ENCODE data around the gene SELENON. TPM values are rescaled to one million over a fixed set of nuclear protein-coding genes. Genes with fewer than 3 reads are reported as not detected.

The SELENON gene
- 98.9 TPM for polyA plus RNA-seq (2013, experiment 1 of 2; ENCODE audit: insufficient read length)
- 85.3 TPM for polyA plus RNA-seq (2013, experiment 2 of 2; ENCODE audit: insufficient read length)

GRCh38 chr1:25799935-25800702 lies at the start of gene SELENON:
Gene SELENON (plus strand): TSS chr1:25800193. CDS start chr1:25800231, 38 bp downstream.
- DNase-seq, result peak; percentile 65

GRCh38 chr1:25750923-25751605 lies 48.9 kb upstream of the SELENON start:
- no peak for DNase-seq

- no peak for DNase-seq
These were observed 45.4 kb upstream of the SELENON start for GRCh38 chr1:25754470-25755181.

- DNase-seq, result no peak
These were observed 44.4 kb upstream of the SELENON start for GRCh38 chr1:25755475-25756125.

- DNase-seq, result no peak
These were observed 43.8 kb upstream of the SELENON start for GRCh38 chr1:25756215-25756614.

GRCh38 chr1:25757151-25757845 lies 42.7 kb upstream of the SELENON start:
- DNase-seq, result no peak

GRCh38 chr1:25757846-25758185 lies 42.2 kb upstream of the SELENON start:
- no peak for DNase-seq

GRCh38 chr1:25758466-25759070 lies 41.4 kb upstream of the SELENON start:
- DNase-seq, result no peak

GRCh38 chr1:25760122-25760719 lies 39.8 kb upstream of the SELENON start:
- DNase-seq, result no peak

GRCh38 chr1:25760871-25761270 lies 39.1 kb upstream of the SELENON start:
- DNase-seq, result no peak

GRCh38 chr1:25763493-25763892 lies 36.5 kb upstream of the SELENON start:
- DNase-seq, result no peak

GRCh38 chr1:25765136-25765922 lies 34.7 kb upstream of the SELENON start:
- DNase-seq, result no peak

GRCh38 chr1:25765923-25766589 lies 33.9 kb upstream of the SELENON start:
- no peak for DNase-seq

GRCh38 chr1:25766721-25767436 lies 33.1 kb upstream of the SELENON start:
- no peak for DNase-seq

- no peak for DNase-seq
These were observed 32.6 kb upstream of the SELENON start for GRCh38 chr1:25767437-25767770.

GRCh38 chr1:25768999-25769398 lies 31.0 kb upstream of the SELENON start:
- no peak for DNase-seq

- DNase-seq, result no peak
These were observed 30.2 kb upstream of the SELENON start for GRCh38 chr1:25769625-25770383.

- no peak for DNase-seq
These were observed 29.3 kb upstream of the SELENON start for GRCh38 chr1:25770541-25771220.

Measured in fibroblast of skin of back (primary cell).